ENCODE results near the gene NDOR1.

Gene NDOR1

GRCh38 chr9:137167747-137168572, 37.5 kb upstream of the NDOR1 start:
- DNase-seq = no peak

- DNase-seq = no peak
Observed at GRCh38 chr9:137168573-137168903, 37.0 kb upstream of the NDOR1 start.

- DNase-seq = no peak
Observed at GRCh38 chr9:137168904-137169856, 36.3 kb upstream of the NDOR1 start.

GRCh38 chr9:137169896-137170358, 35.6 kb upstream of the NDOR1 start, which contains the start of gene LRRC26:
Gene LRRC26 (minus strand): TSS chr9:137170051. CDS start chr9:137169943, 108 bp downstream.
- DNase-seq = no peak

- DNase-seq = no peak
Observed at GRCh38 chr9:137170486-137171148, 34.9 kb upstream of the NDOR1 start.

GRCh38 chr9:137171149-137171900, 34.2 kb upstream of the NDOR1 start:
- no peak for DNase-seq

- no peak for DNase-seq
Observed at GRCh38 chr9:137172901-137173795, 32.4 kb upstream of the NDOR1 start.

GRCh38 chr9:137173796-137174664, 31.5 kb upstream of the NDOR1 start:
- no peak for DNase-seq

- no peak for DNase-seq
Observed at GRCh38 chr9:137174722-137175293, 30.7 kb upstream of the NDOR1 start.

GRCh38 chr9:137175345-137175961, 30.0 kb upstream of the NDOR1 start:
- no peak for DNase-seq

GRCh38 chr9:137176302-137177182, 29.0 kb upstream of the NDOR1 start:
- no peak for DNase-seq

- no peak for DNase-seq
Observed at GRCh38 chr9:137178201-137178938, 27.1 kb upstream of the NDOR1 start.

- DNase-seq = no peak
Observed at GRCh38 chr9:137178939-137179630, 26.4 kb upstream of the NDOR1 start.

- no peak for DNase-seq
Observed at GRCh38 chr9:137179761-137180160, 25.7 kb upstream of the NDOR1 start.

- DNase-seq = no peak
Observed at GRCh38 chr9:137180491-137180890, 25.0 kb upstream of the NDOR1 start.

- no peak for DNase-seq
Observed at GRCh38 chr9:137181680-137182079, 23.8 kb upstream of the NDOR1 start.

- DNase-seq = no peak
Observed at GRCh38 chr9:137182836-137183235, 22.7 kb upstream of the NDOR1 start.
